Aorta (tissue), 5 donors: ENCODE results near the gene CATSPERD. TPM values are rescaled to one million over a fixed set of nuclear protein-coding genes. Genes with fewer than 3 reads are reported as not detected.

Experiments used
- ATAC-seq: fragments of 200-7000 bp; cut with Tn5 transposase; one replicate; pipeline ENCODE4 v1.9.1; 2022; ENCODE audit warnings: moderate library complexity; ENCODE audit not compliant: low FRiP score
- DNase-seq, 2 donors: peaks; one replicate each; pipeline ENCODE4 v3.0.0-alpha.2; 2020
- H3K27ac ChIP-seq, 2 donors: one replicate each; pipeline ENCODE4 v1.5.1; 2013; ENCODE audit warnings: low read length in 2 of 2, mild to moderate bottlenecking in 2 of 2, moderate library complexity in 2 of 2, control low read depth in 1 of 2, inconsistent platforms in 1 of 2, low read depth in 1 of 2
- H3K27me3 ChIP-seq, 2 donors: one replicate each; pipeline ENCODE4 v1.6.1; 2013; ENCODE audit warnings: control low read depth in 1 of 2, low read length in 1 of 2, mild to moderate bottlenecking in 1 of 2, moderate library complexity in 1 of 2; ENCODE audit not compliant: insufficient read depth in 2 of 2, control insufficient read depth in 1 of 2
- H3K36me3 ChIP-seq, 2 donors: one replicate each; pipeline ENCODE4 v1.6.1; 2013; ENCODE audit warnings: control low read depth in 1 of 2, low read length in 1 of 2, mild to moderate bottlenecking in 1 of 2; ENCODE audit not compliant: insufficient read depth in 2 of 2, control insufficient read depth in 1 of 2
- H3K4me1 ChIP-seq, 2 donors: one replicate each; pipeline ENCODE4 v1.6.1; 2013; ENCODE audit warnings: low read length in 2 of 2, control low read depth in 1 of 2, mild to moderate bottlenecking in 1 of 2, moderate library complexity in 1 of 2; ENCODE audit not compliant: insufficient read depth in 2 of 2, control insufficient read depth in 1 of 2
- H3K4me3 ChIP-seq, 2 donors: one replicate each; pipeline ENCODE4 v1.5.1; 2013; ENCODE audit warnings: low read length in 2 of 2, control low read depth in 1 of 2, mild to moderate bottlenecking in 1 of 2
- H3K9me3 ChIP-seq: one replicate; pipeline ENCODE4 v1.6.1; 2013; ENCODE audit warnings: mild to moderate bottlenecking, low read length; ENCODE audit not compliant: control insufficient read depth
- WGBS, 2 donors: extraction: QIAGEN DNeasy Blood & Tissue Kit; methylation state at CpG; one replicate each; pipeline ENCODE4 v1.1.7; 2013; 5-methylcytosine and 5-hydroxymethylcytosine counted together
- intact Hi-C, 2 donors: fragments of 100-400 bp; cut with DNase I; formaldehyde crosslinking; loops; one replicate each; pipeline versions ENCODE4 v1.14.2 to v1.15.0; 2022
- polyA plus RNA-seq, 2 donors: library from polyadenylated mRNA; stranded (reverse); fragments of 200-250 nt; gene quantifications; one replicate each; pipeline ENCODE4 v1.2.3, GENCODE V29; 2013
- total RNA-seq, 2 donors: library from RNA; stranded (reverse); fragmentation: NEBNext Ultra II Directional; extraction: Animal tissue kit (Norgen Biotek cat#: 25700); gene quantifications; one replicate each; pipeline ENCODE4 v1.2.1, GENCODE V29; 2021
- donor health status: healthy with polysubstance abuse.
- donor health status: Bipolar disorder and iron deficiency.
- donor health status: DM: no; HTN: no; CAD: no.
- donor health status: DM: no; HTN: no; CAD: no.
- donor health status: DM: yes; HTN: yes; CAD: no.

Gene CATSPERD
- total and polyA plus RNA-seq, 4 donors = not detected

DNA sequence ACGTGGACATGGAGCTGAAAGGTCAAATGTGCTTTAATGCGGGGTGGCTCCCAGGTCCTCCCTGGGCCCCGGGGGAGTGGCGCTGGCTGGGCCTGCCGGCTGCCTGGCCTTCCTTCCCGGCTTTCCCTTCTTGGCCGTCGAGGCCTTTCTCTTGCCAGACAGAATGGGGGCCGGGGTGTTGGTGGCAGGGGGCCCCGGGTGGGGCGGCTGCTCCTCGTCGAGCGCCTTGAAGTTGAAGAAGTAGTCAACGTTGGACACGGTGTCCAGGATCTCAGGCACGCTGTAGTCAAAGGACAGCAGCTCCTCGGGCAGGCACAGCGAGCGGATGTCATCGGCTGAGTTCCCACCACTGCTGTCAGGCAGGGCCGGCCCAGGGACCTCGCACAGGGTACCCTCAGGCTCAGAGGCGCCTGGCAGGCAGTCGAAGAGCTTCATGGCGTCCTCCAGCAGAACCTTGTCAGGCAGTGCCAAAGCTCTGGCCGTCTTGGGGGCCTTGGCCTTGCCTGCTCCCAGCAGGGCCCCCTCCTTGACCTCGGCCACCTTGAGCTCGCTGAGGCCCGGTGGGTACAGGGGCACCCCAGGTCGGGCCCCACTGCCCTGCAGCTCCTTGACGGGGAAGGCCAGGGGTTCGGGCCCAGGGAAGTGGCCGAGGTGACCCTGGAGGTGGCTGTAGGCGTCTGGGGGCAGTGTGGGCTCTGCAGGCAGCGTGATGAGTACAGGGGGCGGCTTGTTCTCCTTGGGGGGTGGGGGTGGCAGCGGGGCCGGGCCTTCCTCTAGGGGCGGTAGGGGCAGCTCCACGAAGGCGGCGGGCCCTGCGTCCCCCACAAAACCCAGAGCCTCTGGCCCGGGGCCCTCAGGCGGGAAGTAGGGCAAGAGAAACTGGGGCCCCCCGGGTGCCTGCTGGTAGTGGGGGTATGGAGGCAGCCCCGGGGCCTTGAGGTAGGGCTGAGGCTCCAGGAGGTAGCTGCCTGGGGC, 62.8 kb downstream of the CATSPERD start:
- no peak for ATAC-seq
- peaks cover 0 to 4% of the 10 kb centered on the region in 2 donors for H3K36me3 ChIP-seq
- intact Hi-C loops = no loop called here

DNA sequence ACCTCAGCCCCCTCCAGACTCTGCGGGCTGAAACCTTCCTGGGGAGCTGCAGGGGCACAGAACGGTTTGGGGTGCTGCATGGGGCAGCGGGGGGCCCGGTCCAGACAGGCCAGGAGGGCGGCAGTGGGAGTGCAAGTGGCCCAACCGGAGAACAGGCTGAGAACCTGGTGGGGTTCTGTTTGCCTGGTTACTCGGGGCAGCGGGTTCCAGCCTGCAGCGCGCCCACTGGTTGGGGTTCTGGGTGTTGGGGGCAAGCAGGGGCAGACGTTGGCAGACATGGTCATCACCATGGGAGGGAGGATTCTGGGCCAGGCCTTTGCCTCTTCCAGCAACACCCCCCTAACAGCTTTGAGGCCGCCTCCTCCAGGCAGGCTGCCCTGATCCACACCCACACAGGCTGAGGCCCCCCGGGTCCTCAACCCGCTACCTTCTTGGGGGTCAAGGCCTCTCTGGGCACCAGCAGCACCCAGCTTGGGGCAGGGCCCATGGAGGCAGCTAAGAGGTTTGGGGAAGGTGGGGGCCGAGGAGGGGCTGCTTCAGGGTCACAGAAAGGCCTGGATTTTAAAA, 64.2 kb downstream of the CATSPERD start, which contains the start of gene PRR22:
Gene PRR22, minus strand, starts transcription at position 166 of the 567 bp plus-strand sequence. Its CDS starts 86 bp downstream, at position 80.
- Histone ChIP-seq H3K9me3 (no peaks in the 10 kb centered on the region), H3K27me3 (no peaks in the 10 kb centered on the region), H3K4me3 (no peak within 1 kb of the TSS), H3K36me3 (peaks cover 0 to 7% of the 10 kb centered on the region in 2 donors), H3K27ac (no peak within 1 kb of the TSS), H3K4me1 (no peaks in the 10 kb centered on the region)
- ATAC-seq (no peak), DNase-seq (no peak)
- intact Hi-C loops = no loop called here
- 88 to 90% methylated on average over 15 of the region's 15 CpGs for WGBS, 2 donors

More for the DNA sequence above, 62.8 kb downstream of the CATSPERD start:
- no peak overlapping the region for H3K4me3 ChIP-seq
- no peaks in the 10 kb centered on the region for H3K4me1 ChIP-seq
- H3K27ac ChIP-seq = no peak overlapping the region
- DNase-seq = no peak
- WGBS, 2 donors = 81 to 82% methylated on average over 46 to 48 of the region's 48 CpGs
- no peaks in the 10 kb centered on the region for H3K9me3 ChIP-seq
- no peaks in the 10 kb centered on the region for H3K27me3 ChIP-seq

DNA sequence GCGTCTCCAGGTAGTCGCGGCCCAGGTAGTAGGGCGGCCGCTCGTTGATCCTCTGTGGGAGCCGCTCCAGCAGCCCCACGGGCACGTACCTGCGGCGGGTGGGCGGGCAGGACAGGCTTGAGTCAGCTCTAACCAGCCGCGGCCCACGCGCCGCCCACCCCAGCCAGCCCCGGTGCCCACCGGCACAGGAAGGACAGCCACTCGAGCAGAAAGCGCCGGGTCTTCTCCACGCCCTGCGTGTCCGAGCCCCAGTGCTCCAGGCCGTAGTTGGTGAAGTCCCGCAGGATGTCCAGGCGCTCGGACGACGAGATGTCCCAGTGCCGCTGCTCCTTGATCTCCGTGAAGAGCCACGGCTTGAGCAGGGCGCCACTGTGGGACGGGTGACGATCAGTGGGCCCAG, 65.0 kb downstream of the CATSPERD start:
- intact Hi-C loops = no loop called here
- peaks cover 0 to 7% of the 10 kb centered on the region in 2 donors for H3K36me3 ChIP-seq
- no peak overlapping the region for H3K27ac ChIP-seq
- no peaks in the 10 kb centered on the region for H3K9me3 ChIP-seq
- DNase-seq (no peak), ATAC-seq (no peak)
- H3K4me3 ChIP-seq = no peak overlapping the region
- 95 to 96% methylated on average over 36 to 37 of the region's 37 CpGs for WGBS, 2 donors
- no peaks in the 10 kb centered on the region for H3K27me3 ChIP-seq
- H3K4me1 ChIP-seq = no peaks in the 10 kb centered on the region

DNA sequence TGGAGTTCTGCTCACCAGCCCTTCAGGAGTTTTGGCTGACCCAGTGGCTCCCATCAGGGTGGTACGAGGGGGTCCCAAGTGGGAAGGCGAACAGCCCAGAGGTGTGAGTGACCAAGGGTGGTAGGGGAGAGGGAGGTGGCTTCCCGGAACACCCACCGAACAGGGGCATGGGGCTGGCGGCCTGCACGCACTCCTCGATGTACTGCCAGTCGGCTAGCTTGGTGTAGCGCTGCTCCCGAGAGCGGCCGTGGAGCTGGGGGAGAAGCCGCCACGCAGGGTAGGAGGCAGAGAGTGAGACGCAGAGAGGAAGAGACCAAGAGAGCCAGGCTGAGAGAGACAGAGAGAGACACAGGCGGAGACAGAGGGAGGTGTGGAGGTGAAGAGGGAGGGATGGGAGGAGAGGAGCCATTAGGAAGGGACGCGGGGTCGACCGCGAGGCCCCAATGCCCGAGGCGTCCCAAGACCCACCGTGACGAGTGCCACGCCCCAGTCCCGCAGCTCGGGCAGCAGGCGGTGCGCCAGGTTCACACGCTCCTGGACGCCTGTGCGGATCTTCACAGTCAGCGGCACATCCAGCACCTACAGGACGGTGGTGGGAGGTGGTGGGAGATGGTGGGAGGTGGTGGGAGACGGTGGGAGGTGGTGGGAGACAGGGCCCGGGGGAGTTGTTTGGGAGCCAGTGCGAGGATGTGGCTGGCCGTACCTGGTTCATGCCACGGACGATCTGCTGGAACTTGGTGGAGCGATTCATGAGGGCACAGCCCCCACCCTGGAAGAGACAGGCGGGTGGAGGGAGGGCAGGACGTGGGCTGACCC, 66.4 kb downstream of the CATSPERD start:
- no peak for DNase-seq
- Histone ChIP-seq H3K27me3 (no peaks in the 10 kb centered on the region), H3K27ac (no peak overlapping the region), H3K4me1 (no peaks in the 10 kb centered on the region), H3K4me3 (no peak overlapping the region), H3K36me3 (peaks cover 0 to 7% of the 10 kb centered on the region in 2 donors), H3K9me3 (no peaks in the 10 kb centered on the region)
- intact Hi-C loops = no loop called here
- no peak for ATAC-seq
- 90 to 92% methylated on average over 43 to 44 of the region's 44 CpGs for WGBS, 2 donors

DNA sequence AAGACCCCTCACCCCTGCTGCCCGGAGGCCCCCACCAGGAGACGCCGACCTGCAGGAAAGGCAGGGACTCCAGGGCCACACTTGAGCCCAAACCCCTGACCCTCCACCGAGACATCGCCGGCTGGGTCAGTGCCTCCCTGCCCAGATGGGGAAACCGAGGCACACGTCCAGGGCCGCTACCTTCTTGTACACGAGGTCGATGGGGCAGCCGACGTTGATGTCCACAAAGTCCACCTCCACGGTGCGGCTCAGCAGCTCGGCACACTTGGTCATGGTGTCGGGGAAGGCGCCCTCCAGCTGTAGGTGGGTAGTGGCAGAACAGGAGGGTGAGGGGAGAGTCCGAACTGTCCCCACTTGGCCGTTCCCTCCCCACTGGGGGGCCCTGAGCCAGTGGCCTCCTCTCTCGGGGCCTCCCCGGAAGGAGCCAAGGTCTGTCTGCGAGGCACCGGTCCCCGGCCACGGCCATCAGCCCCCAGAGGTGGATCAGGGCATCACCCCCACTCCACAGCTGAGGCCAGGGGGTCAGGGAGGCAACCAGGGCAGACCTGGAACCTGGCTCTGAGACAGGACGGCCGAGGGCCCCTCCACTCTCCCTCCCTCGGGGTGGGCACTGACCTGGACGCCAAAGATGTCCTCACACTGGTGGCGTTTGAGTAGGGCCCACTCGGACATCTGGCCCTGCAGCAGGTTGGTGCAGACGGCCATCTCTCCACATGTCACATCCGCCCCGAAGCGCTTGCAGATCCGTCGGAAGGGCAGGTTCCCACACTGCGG, 67.2 kb downstream of the CATSPERD start:
- no peak for ATAC-seq
- DNase-seq = no peak
- 90 to 93% methylated on average over 39 of the region's 39 CpGs for WGBS, 2 donors
- Histone ChIP-seq H3K27me3 (no peaks in the 10 kb centered on the region), H3K9me3 (no peaks in the 10 kb centered on the region), H3K4me3 (no peak overlapping the region), H3K4me1 (no peaks in the 10 kb centered on the region), H3K36me3 (peaks cover 0 to 7% of the 10 kb centered on the region in 2 donors), H3K27ac (no peak overlapping the region)
- intact Hi-C loops = no loop called here

DNA sequence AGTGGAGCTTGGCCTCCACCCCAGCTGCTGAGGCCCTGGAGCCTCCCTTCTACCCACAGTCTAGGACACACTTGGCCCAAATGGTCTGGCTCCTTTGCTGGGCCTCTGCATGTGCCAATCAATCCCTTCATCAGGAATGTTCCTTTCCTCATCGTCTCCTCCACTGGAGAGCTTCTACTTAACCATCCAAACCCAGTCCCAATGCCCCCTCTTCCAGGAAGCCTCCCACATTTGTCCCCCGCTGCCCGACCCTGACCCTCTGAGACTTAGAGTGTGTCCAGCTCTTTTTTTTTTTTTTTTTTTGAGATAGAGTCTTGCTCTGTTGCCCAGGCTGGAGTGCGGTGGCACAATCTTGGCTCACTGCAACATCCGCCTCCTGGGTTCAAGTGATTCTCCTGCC, 68.0 kb downstream of the CATSPERD start:
- intact Hi-C loops = no loop called here
- peaks cover 0 to 7% of the 10 kb centered on the region in 2 donors for H3K36me3 ChIP-seq
- H3K27me3 ChIP-seq = no peaks in the 10 kb centered on the region
- H3K4me3 ChIP-seq = no peak overlapping the region
- 87 to 98% methylated on average over 5 of the region's 5 CpGs for WGBS, 2 donors
- no peaks in the 10 kb centered on the region for H3K4me1 ChIP-seq
- no peak overlapping the region for H3K27ac ChIP-seq
- DNase-seq (no peak), ATAC-seq (no peak)
- no peaks in the 10 kb centered on the region for H3K9me3 ChIP-seq

DNA sequence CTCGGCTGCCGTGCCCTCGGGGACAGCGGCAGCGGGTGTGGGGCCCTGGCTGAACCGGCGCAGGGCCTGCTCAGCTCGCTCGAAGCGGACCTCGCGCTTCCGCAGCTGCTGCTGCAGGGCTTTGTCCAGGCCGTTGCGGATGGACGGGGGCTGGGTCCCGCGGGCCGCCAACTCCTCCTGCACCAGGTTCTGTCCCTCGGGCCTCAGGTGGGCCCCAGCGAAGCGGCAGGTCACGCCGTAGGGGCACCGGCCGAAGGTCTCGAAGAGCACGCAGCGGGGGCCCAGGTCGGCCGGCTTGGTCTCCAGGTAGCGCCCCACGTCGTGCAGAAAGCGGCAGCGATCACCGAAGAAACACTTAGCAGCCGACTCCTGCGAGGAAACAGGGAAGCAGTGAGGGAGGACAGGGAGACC, 68.9 kb downstream of the CATSPERD start:
- DNase-seq = no peak
- no peak for ATAC-seq
- WGBS, 2 donors = 95 to 97% methylated on average over 36 to 39 of the region's 39 CpGs
- Histone ChIP-seq H3K36me3 (peaks cover 0 to 7% of the 10 kb centered on the region in 2 donors), H3K4me1 (no peaks in the 10 kb centered on the region), H3K4me3 (no peak overlapping the region), H3K27me3 (no peaks in the 10 kb centered on the region), H3K27ac (no peak overlapping the region), H3K9me3 (no peaks in the 10 kb centered on the region)
- intact Hi-C loops = no loop called here
